ENCODE data around the gene OR2V2. TPM values are rescaled to one million over a fixed set of nuclear protein-coding genes. Genes with fewer than 3 reads are reported as not detected.
"Not testable (repeated sequence)": the region's sequence is repeated elsewhere in the genome, so short reads cannot be mapped to it uniquely, and the experiment has no call there.

The OR2V2 gene
- total and polyA plus RNA-seq, 2 donors (not counting 3 experiments of a cell fraction or from before 2014, with no cell fraction given), result not detected

GRCh38 chr5:181127907-181128626, 19.3 kb upstream of the OR2V2 start:
- no peaks in the 10 kb centered on the region for H3K9me3 ChIP-seq (replicated peaks; ENCODE audit: control insufficient read depth, insufficient read depth, low read length)
- ChIA-PET POLR2A (no interaction called here), CTCF (interaction anchor here (1.5 kb wide), 1 partner anchor 16 kb away, joined by 4 read pairs; no protein-coding TSS in a partner anchor)
- H3K4me3 ChIP-seq (replicated peaks in 1 of 3; ENCODE audit: insufficient read depth in 1 of 3, low read depth in 1 of 3, low read length in 3 of 3), result no peak overlapping the region
- dilution Hi-C loops (cut with MboI; ENCODE audit: extremely low pct_ligation_motif_present, low sequenced_read_pairs), result no loop called here
- H3K36me3 ChIP-seq (ENCODE audit: control insufficient read depth in 2 of 2, extremely low read depth in 1 of 2, insufficient read depth in 2 of 2, low read length in 2 of 2), result no peaks in the 10 kb centered on the region
- H3K9me1 ChIP-seq (replicated peaks; ENCODE audit: control insufficient read depth, extremely low read depth, insufficient read depth, low read length), result no peaks in the 10 kb centered on the region
- intact Hi-C loops (cut with micrococcal nuclease), result no loop called here
- no peaks in the 10 kb centered on the region for H3K4me1 ChIP-seq (ENCODE audit: control insufficient read depth, extremely low read depth, insufficient read depth, low read length)
- no peaks in the 10 kb centered on the region for H3K79me2 ChIP-seq (ENCODE audit: control insufficient read depth, insufficient read depth, low read length)
- H3K4me2 ChIP-seq (ENCODE audit: insufficient read depth, low read length), result no peak overlapping the region
- BruUV-seq (replicated peaks), result no TSS peak
- FAIRE-seq (no peak), DNase-seq (ENCODE audit: low read depth, low spot score) (no peak)
- H3K27ac ChIP-seq (ENCODE audit: insufficient read depth, low read depth, low read length), result no peak overlapping the region
- H3K9ac ChIP-seq (replicated peaks; ENCODE audit: extremely low read depth, insufficient read depth, low read length), result no peak overlapping the region
- no peak for TF ChIP-seq GATA2 (IDR thresholded peaks at IDR 0.05; ENCODE audit: insufficient read depth, insufficient read length, low read depth, low read length)
- H2AFZ ChIP-seq (ENCODE audit: low read depth, low read length), result no peak overlapping the region
- no peaks in the 10 kb centered on the region for H4K20me1 ChIP-seq (replicated peaks; ENCODE audit: control insufficient read depth, extremely low read depth, insufficient read depth, low read length)
- no peaks in the 10 kb centered on the region for H3K27me3 ChIP-seq (ENCODE audit: control insufficient read depth in 2 of 2, insufficient read depth in 2 of 2, low read length in 2 of 2)

- intact Hi-C loops (cut with micrococcal nuclease) (no loop called here), dilution Hi-C loops (cut with MboI; ENCODE audit: extremely low pct_ligation_motif_present, low sequenced_read_pairs) (no loop called here)
- Histone ChIP-seq H3K9ac (replicated peaks; ENCODE audit: extremely low read depth, insufficient read depth, low read length) (no peak overlapping the region), H3K27ac (ENCODE audit: insufficient read depth, low read depth, low read length) (no peak overlapping the region), H3K9me1 (replicated peaks; ENCODE audit: control insufficient read depth, extremely low read depth, insufficient read depth, low read length) (no peaks in the 10 kb centered on the region), H3K27me3 (ENCODE audit: control insufficient read depth in 2 of 2, insufficient read depth in 2 of 2, low read length in 2 of 2) (no peaks in the 10 kb centered on the region), H3K4me2 (ENCODE audit: insufficient read depth, low read length) (no peak overlapping the region), H3K36me3 (ENCODE audit: control insufficient read depth in 2 of 2, extremely low read depth in 1 of 2, insufficient read depth in 2 of 2, low read length in 2 of 2) (no peaks in the 10 kb centered on the region), H3K9me3 (replicated peaks; ENCODE audit: control insufficient read depth, insufficient read depth, low read length) (no peaks in the 10 kb centered on the region), H3K4me3 (replicated peaks in 1 of 3; ENCODE audit: insufficient read depth in 1 of 3, low read depth in 1 of 3, low read length in 3 of 3) (no peak overlapping the region), H3K79me2 (ENCODE audit: control insufficient read depth, insufficient read depth, low read length) (no peaks in the 10 kb centered on the region), H3K4me1 (ENCODE audit: control insufficient read depth, extremely low read depth, insufficient read depth, low read length) (peaks cover 6% of the 10 kb centered on the region), H2AFZ (ENCODE audit: low read depth, low read length) (no peak overlapping the region), H4K20me1 (replicated peaks; ENCODE audit: control insufficient read depth, extremely low read depth, insufficient read depth, low read length) (no peaks in the 10 kb centered on the region)
- POLR2A ChIA-PET, result no interaction called here
- DNase-seq (ENCODE audit: low read depth, low spot score), result no peak
- no TSS peak for BruUV-seq (replicated peaks)
- FAIRE-seq, result no peak
- no peak for TF ChIP-seq MAX (IDR thresholded peaks at IDR 0.05; ENCODE audit: insufficient read depth, insufficient read length)
- CTCF ChIA-PET, result no interaction called here
Observed at GRCh38 chr5:181129601-181130000, 17.8 kb upstream of the OR2V2 start.

- H3K27me3 ChIP-seq (ENCODE audit: control insufficient read depth in 2 of 2, insufficient read depth in 2 of 2, low read length in 2 of 2); DNase-seq (ENCODE audit: low read depth, low spot score); H3K9me1 ChIP-seq (replicated peaks; ENCODE audit: control insufficient read depth, extremely low read depth, insufficient read depth, low read length); H3K9me3 ChIP-seq (replicated peaks; ENCODE audit: control insufficient read depth, insufficient read depth, low read length); H3K27ac ChIP-seq (ENCODE audit: insufficient read depth, low read depth, low read length); H3K79me2 ChIP-seq (ENCODE audit: control insufficient read depth, insufficient read depth, low read length); H3K4me2 ChIP-seq (ENCODE audit: insufficient read depth, low read length); FAIRE-seq; H3K4me3 ChIP-seq (replicated peaks in 1 of 3; ENCODE audit: insufficient read depth in 1 of 3, low read depth in 1 of 3, low read length in 3 of 3); H3K9ac ChIP-seq (replicated peaks; ENCODE audit: extremely low read depth, insufficient read depth, low read length); H3K4me1 ChIP-seq (ENCODE audit: control insufficient read depth, extremely low read depth, insufficient read depth, low read length); H4K20me1 ChIP-seq (replicated peaks; ENCODE audit: control insufficient read depth, extremely low read depth, insufficient read depth, low read length); BruUV-seq (replicated peaks); dilution Hi-C loops (cut with MboI; ENCODE audit: extremely low pct_ligation_motif_present, low sequenced_read_pairs); CTCF ChIA-PET; POLR2A ChIA-PET; H2AFZ ChIP-seq (ENCODE audit: low read depth, low read length); H3K36me3 ChIP-seq (ENCODE audit: control insufficient read depth in 2 of 2, extremely low read depth in 1 of 2, insufficient read depth in 2 of 2, low read length in 2 of 2): not testable (repeated sequence)
- intact Hi-C loops (cut with micrococcal nuclease), result loop anchor here (10.0 kb wide), 1 partner anchor 1645 kb away; no protein-coding TSS in a partner anchor
Observed at GRCh38 chr5:181130081-181130480, 17.3 kb upstream of the OR2V2 start.

All from endothelial cell of umbilical vein (primary cell).